ENCODE results near the gene CDK11A.
"Not testable (repeated sequence)": the region's sequence is repeated elsewhere in the genome, so short reads cannot be mapped to it uniquely, and the experiment has no call there.

Gene CDK11A

GRCh38 chr1:1754051-1754815, 30.1 kb upstream of the CDK11A start:
- DNase-seq (ENCODE audit: low read depth, low spot score), result no peak

DNA sequence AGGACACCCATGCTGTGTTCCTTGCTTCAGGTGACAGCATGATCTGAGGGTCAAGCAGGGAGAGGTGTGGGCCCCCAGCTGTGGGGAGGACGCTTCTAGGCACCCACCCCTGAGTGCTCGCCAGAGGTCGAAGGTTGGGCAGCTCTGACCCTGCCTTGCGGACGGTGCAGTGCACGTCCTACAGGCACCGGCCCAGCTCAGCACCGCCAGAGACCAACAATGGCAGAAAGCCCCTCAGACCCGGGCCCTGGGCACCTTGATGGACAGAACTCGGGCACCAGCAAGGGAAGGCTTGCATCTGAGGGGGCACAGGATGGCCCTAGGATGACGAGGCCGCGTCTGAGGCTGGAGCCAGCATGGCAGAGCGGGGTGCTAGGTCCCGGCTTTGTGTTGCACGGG, 29.4 kb upstream of the CDK11A start:
- DNase-seq (ENCODE audit: low read depth, low spot score), result no peak

- no peak for DNase-seq (ENCODE audit: low read depth, low spot score)
Observed at GRCh38 chr1:1752636-1753606, 28.8 kb upstream of the CDK11A start.

GRCh38 chr1:1752190-1752589, 28.0 kb upstream of the CDK11A start:
- no peak for DNase-seq (ENCODE audit: low read depth, low spot score)

DNA sequence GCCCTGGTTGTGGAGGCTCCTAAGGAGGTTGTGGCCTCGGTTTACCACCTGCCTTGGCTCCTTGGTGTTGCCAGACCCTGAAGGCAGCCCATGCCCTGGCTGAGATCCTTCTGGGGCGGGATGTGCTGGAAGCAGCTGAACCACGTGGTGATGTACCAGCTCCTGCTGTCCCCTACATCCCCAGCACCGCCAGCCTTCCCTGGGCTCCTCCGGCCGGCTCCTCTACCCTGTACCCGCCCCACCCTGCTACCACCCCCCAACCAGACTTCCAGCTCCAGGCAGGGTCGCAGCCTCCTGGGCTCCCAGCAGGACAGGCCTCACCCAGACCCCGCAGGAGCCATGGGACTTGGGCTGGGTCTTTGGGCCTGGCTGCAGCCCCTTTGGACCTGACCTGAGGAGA, 25.8 kb upstream of the CDK11A start:
- not testable (repeated sequence) for DNase-seq (ENCODE audit: low read depth, low spot score)

- no peak for DNase-seq (ENCODE audit: low read depth, low spot score)
Observed at GRCh38 chr1:1748686-1749321, 24.6 kb upstream of the CDK11A start.

DNA sequence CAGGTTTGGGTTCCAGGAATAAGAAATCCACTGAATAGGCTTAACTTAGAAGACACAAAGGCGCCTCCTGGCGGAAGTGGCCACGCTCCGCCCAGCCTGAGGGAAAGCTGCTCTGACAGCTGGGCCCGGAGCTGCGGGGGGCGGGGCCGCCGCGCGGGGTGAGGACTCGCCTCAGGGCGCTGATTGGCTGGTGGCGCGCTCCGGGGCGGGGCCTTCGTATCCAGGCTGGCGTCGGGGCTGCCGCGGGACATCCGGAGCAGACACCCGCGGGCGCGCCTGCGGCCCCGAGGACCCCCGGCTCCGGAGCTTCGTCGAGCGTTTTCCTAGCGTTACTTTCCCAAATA, 22.4 kb upstream of the CDK11A start:
- DNase-seq (ENCODE audit: low read depth, low spot score), result not testable (repeated sequence)

- DNase-seq (ENCODE audit: low read depth, low spot score), result peak; percentile 23
Observed at GRCh38 chr1:1745651-1746565, 21.8 kb upstream of the CDK11A start.

GRCh38 chr1:1742529-1742928, 18.4 kb upstream of the CDK11A start:
- not testable (repeated sequence) for DNase-seq (ENCODE audit: low read depth, low spot score)

GRCh38 chr1:1741013-1741412, 16.9 kb upstream of the CDK11A start:
- peak; percentile 72 for DNase-seq (ENCODE audit: low read depth, low spot score)

- not testable (repeated sequence) for DNase-seq (ENCODE audit: low read depth, low spot score)
Observed at GRCh38 chr1:1738799-1739337, 14.7 kb upstream of the CDK11A start.

DNA sequence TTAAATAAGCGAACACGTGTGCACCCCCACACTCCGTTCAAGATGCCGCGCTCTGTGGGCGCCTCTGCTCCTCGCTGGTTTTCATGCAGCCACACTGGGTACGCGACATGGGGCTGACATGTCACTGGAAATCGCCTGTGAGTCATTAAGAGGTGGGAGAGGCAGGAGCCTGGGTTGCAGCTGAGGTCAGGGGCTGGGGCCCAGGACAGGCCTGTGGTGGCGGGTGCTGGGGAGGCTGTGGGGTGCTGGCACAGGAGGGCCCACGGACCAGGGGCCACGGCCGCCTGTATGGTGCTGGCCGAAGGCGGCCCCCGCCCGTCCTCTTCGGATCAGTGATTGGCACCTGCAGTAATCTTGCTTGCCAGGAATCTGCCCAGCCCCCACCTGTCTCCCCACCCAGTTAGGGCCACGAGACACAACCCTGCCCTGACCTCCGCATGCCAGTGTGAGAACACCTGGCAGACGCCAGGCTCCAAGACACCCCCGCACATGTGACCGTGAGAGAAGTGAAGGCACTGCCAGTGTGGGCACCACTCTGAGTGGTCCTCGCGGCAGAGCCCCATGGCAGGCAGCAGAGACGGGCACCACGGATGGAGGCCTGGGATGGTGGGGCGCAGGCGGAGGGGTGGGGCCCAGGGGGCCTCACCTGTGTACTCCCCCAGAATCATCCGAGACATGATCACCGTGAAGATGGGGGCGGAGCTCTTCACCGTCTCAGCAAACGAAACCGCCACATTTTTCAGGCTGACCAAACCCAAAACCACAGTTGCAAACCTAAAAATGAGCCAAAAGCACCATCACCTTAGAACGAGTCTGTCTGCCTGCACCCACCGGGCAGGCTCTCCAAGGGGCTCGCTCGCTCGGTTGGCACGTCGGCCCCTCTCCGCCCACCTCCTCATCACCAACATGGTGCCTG, 13.8 kb upstream of the CDK11A start:
- DNase-seq (ENCODE audit: low read depth, low spot score), result not testable (repeated sequence)

DNA sequence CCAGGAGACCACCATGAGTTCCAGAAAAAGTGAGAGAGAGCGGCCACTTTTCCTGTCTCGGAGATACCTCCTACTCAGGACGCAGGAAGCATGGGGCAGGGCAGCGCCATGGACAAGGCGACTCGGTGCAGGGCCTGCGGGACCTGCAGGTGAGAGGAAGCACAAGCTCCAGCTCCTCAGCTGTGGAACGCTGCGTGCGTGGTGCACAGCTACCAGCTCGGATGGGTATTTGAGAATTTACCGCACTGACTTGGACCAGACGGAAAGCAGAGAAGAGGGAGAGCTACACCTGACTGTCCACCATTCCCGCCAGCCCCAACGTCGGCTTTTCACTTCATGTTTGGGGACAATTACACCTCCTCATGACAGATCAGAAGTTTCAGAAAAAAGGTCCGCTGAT, 8.2 kb upstream of the CDK11A start:
- DNase-seq (ENCODE audit: low read depth, low spot score), result no peak

GRCh38 chr1:1730870-1731269, 6.7 kb upstream of the CDK11A start:
- no peak for DNase-seq (ENCODE audit: low read depth, low spot score)

GRCh38 chr1:1730230-1730629, 6.1 kb upstream of the CDK11A start:
- DNase-seq (ENCODE audit: low read depth, low spot score), result not testable (repeated sequence)

DNA sequence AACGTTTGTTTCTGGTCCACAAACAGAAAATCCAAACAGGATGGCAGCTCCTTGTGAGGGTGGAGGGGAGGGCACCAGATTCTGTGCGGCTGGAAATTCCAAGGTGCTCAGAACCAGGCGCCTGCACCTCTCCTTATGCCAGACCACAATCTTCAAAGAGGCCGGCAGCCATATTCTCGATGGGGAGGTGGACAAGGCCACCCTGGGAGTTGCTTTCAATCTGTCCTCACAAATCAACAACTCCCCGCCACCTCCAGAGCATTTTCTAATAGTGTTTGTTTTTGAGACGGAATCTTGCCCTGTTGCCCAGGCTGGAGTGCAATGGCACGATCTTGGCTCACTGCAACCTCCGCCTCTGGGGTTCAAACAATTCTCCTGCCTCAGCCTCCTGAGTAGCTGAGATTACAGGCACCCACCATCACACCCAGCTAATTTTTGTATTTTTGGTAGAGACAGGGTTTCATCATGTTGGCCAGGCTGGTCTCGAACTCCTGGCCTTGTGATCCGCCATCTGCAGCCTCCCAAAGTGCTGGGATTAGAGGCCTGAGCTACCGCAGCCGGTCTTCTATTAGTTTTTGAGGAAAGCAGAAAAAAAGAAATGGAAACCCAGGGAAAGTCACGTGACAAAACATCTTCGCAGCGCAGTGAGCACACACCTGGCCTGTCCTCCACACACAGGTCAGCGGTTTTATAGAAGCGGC, 5.1 kb upstream of the CDK11A start:
- not testable (repeated sequence) for DNase-seq (ENCODE audit: low read depth, low spot score)

DNA sequence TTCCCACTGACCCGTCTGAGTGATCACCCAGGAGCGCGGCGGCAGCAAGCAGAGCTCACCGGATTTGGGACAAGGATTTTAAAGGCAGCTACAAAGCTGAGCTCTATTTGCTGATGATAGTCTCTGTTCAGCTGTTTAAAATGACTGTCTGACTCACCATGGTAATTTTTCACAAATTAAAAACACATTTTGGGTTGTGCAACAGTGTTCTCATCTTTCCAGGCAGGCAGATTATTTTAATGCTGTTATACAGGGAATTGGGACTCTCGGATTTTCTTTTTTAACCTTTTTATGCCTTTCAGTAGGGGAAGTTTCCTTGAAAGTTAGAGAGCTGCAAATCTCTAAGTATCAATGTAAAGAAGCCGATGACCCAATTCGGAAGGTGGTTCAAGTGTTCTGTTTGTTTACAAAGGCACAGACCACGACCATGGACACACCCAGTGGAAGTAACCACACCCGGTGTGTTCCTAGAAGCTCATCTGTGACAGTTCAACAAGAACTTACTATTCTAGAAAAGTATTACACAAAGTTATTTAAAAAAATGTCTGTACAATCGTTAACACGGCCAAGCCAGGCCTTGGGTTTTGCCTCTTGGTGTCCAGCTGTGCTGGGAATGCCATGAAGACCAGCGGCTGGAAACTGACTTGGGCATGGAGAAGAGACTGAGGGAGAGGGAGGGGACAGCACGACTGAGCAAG, 4.3 kb upstream of the CDK11A start:
- DNase-seq (ENCODE audit: low read depth, low spot score), result not testable (repeated sequence)

GRCh38 chr1:1727131-1727651, 3.0 kb upstream of the CDK11A start:
- DNase-seq (ENCODE audit: low read depth, low spot score), result not testable (repeated sequence)
